ENCODE data around the gene MAB21L3. TPM values are rescaled to one million over a fixed set of nuclear protein-coding genes. Genes with fewer than 3 reads are reported as not detected.

MAB21L3 gene
- total RNA-seq, 1 experiment from 2014 or later, result 2.8 TPM

DNA sequence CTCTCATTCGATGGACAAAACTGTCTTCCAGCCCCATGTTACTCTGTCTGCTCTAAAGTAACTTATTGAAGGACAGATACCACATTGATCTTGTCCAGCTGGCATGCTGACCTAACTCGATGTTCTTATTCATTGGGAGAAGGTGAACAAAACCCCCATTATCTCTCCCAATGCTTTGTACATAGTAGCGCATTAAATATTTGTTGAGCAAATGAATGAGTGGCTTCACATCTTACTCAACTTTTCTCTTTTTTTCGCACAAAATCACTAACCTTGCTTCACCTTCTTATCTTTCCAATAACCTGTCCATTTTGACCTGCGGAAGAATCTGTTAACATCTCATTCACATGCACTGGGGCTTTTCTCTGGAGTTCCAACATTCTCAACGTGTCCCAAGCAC is 18.3 kb downstream of the MAB21L3 start:
- BruUV-seq (replicated peaks), result no TSS peak

DNA sequence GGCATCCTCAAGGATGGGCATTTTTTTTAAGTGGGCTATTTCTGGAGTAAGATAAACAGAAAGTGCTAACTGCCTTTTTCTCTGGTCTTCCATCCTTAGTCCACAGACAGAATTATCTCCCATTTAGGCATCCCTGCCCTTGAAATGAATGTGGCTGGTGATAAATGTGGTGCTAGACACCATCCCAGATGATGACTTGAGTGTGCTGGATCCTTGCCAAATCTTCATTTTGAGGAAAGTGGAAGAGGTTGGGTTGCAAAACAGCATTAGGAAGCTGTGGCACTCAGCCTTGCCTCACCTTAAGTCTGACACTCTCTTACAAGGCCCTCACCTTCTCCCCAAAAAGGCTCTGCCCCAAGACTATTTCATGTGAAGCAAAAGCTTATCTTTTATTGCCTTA is 19.2 kb downstream of the MAB21L3 start:
- BruUV-seq (replicated peaks), result no TSS peak
- DNase-seq (ENCODE audit: unreplicated experiment), result peak; percentile 56
- H3K36me3 Mint-ChIP-seq (ENCODE audit: insufficient read depth, unreplicated experiment), result no peaks in the 10 kb centered on the region
- ChIA-PET CTCF (interaction anchor here (0.6 to 4.4 kb wide), 3 partner anchors 9 to 357 kb away, joined by 3 to 31 read pairs (median 16); no protein-coding TSS in a partner anchor), POLR2A (interaction anchor here (0.6 to 0.7 kb wide), 3 partner anchors 12 to 585 kb away, joined by 3 to 4 read pairs (median 3); no protein-coding TSS in a partner anchor)
- intact Hi-C loops (cut with micrococcal nuclease), result loop anchor here (10.0 kb wide), 1 partner anchor 444 kb away; the partner anchor contains the start of gene CD58
- H3K27me3 Mint-ChIP-seq (ENCODE audit: insufficient read depth, unreplicated experiment), result no peaks in the 10 kb centered on the region
- no peaks in the 10 kb centered on the region for H3K9me3 Mint-ChIP-seq (ENCODE audit: unreplicated experiment)
- TF ChIP-seq, protein P1, sequence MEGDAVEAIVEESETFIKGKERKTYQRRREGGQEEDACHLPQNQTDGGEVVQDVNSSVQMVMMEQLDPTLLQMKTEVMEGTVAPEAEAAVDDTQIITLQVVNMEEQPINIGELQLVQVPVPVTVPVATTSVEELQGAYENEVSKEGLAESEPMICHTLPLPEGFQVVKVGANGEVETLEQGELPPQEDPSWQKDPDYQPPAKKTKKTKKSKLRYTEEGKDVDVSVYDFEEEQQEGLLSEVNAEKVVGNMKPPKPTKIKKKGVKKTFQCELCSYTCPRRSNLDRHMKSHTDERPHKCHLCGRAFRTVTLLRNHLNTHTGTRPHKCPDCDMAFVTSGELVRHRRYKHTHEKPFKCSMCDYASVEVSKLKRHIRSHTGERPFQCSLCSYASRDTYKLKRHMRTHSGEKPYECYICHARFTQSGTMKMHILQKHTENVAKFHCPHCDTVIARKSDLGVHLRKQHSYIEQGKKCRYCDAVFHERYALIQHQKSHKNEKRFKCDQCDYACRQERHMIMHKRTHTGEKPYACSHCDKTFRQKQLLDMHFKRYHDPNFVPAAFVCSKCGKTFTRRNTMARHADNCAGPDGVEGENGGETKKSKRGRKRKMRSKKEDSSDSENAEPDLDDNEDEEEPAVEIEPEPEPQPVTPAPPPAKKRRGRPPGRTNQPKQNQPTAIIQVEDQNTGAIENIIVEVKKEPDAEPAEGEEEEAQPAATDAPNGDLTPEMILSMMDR (IDR thresholded peaks at IDR 0.05; ENCODE audit: unreplicated experiment), result no peak
- no peaks in the 10 kb centered on the region for H3K4me1 Mint-ChIP-seq (ENCODE audit: insufficient read depth, unreplicated experiment)
- H3K27ac Mint-ChIP-seq (ENCODE audit: low read depth, unreplicated experiment), result no peak overlapping the region
- no peak overlapping the region for H3K4me3 Mint-ChIP-seq (ENCODE audit: unreplicated experiment)

More for the DNA sequence above, 18.3 kb downstream of the MAB21L3 start:
- H3K27me3 Mint-ChIP-seq (ENCODE audit: insufficient read depth, unreplicated experiment), result no peaks in the 10 kb centered on the region
- H3K4me3 Mint-ChIP-seq (ENCODE audit: unreplicated experiment), result no peak overlapping the region
- DNase-seq (ENCODE audit: unreplicated experiment), result no peak
- H3K9me3 Mint-ChIP-seq (ENCODE audit: unreplicated experiment), result no peaks in the 10 kb centered on the region
- H3K4me1 Mint-ChIP-seq (ENCODE audit: insufficient read depth, unreplicated experiment), result no peaks in the 10 kb centered on the region
- POLR2A ChIA-PET, result interaction anchor here (0.7 kb wide), 2 partner anchors 13 to 584 kb away, joined by 3 read pairs; no protein-coding TSS in a partner anchor
- H3K36me3 Mint-ChIP-seq (ENCODE audit: insufficient read depth, unreplicated experiment), result no peaks in the 10 kb centered on the region
- TF ChIP-seq, protein P1 (IDR thresholded peaks at IDR 0.05; ENCODE audit: unreplicated experiment), result no peak
- H3K27ac Mint-ChIP-seq (ENCODE audit: low read depth, unreplicated experiment), result no peak overlapping the region
- intact Hi-C loops (cut with micrococcal nuclease), result no loop called here
- CTCF ChIA-PET, result interaction anchor here (1.8 kb wide), 1 partner anchor 9 kb away, joined by 16 read pairs; no protein-coding TSS in a partner anchor

DNA sequence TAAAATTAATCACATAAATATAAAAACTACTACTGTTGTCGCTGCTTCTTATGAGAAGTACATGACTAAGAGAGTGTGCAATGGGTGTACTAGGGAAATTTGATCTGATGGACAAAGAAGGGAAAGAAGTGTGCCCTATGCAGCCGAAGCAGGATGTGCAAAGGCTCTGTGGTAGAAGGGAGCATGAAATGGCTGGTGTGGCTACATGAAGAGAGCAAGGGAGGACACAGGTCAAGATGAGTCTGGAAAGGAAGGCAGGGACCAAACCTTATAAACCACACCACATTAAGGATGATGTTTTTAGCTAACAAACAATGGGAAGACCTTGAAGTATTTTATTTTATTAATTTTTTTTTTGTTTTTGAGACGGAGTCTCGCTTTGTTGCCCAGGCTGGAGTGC is 20.0 kb downstream of the MAB21L3 start:
- Mint-ChIP-seq H3K27me3 (ENCODE audit: insufficient read depth, unreplicated experiment) (no peaks in the 10 kb centered on the region), H3K4me3 (ENCODE audit: unreplicated experiment) (no peak overlapping the region), H3K36me3 (ENCODE audit: insufficient read depth, unreplicated experiment) (no peaks in the 10 kb centered on the region), H3K4me1 (ENCODE audit: insufficient read depth, unreplicated experiment) (no peaks in the 10 kb centered on the region), H3K9me3 (ENCODE audit: unreplicated experiment) (no peaks in the 10 kb centered on the region), H3K27ac (ENCODE audit: low read depth, unreplicated experiment) (no peak overlapping the region)
- no TSS peak for BruUV-seq (replicated peaks)
- intact Hi-C loops (cut with micrococcal nuclease), result loop anchor here (10.0 kb wide), 1 partner anchor 444 kb away; the partner anchor contains the start of gene CD58
- DNase-seq (ENCODE audit: unreplicated experiment), result no peak
- TF ChIP-seq, protein P1 (IDR thresholded peaks at IDR 0.05; ENCODE audit: unreplicated experiment), result no peak
- CTCF ChIA-PET, result interaction anchor here (0.6 to 4.4 kb wide), 8 partner anchors 8 to 443 kb away, joined by 3 to 31 read pairs (median 3); no protein-coding TSS in a partner anchor
- POLR2A ChIA-PET, result interaction anchor here (0.7 to 1.5 kb wide), 6 partner anchors 23 to 929 kb away, joined by 3 to 6 read pairs (median 4); partner anchors contain the start of gene TTF2

DNA sequence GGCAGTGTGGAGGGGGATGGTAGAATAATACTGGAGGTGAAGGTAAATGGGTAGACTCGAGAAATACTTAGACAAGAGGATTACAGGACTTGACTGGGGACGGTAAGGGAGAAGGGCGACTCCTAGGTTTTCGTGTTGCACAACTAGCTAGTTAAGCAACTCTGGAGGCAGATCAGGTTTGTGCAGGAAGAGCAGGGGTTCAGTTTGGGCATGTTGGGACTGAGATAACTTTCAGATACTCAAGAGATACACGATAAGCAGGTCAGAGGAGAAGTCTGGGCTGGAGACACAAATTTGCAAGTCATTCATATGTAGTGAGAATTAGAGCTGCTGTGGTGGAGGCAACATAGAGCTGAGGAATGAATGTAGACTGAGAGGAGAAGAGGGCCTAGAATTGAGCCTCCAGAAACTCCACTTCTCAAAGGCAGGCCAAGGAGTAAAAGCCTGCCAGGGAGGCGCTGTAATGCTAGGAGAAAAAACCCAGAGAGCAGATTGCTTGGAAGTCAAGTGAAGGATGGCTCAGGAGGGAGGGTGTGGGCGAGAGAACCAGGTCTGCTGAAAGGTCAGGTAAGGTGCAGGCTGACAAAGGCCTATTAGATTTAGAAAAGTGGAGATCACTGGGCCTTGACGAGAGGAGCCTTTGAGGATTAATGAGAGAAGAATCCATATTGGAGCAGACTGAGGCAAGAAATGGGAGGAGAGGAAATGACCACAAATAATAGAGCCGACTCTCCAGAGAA is 20.8 kb downstream of the MAB21L3 start:
- TF ChIP-seq, protein P1 (IDR thresholded peaks at IDR 0.05; ENCODE audit: unreplicated experiment), result no peak
- Mint-ChIP-seq H3K4me1 (ENCODE audit: insufficient read depth, unreplicated experiment) (no peaks in the 10 kb centered on the region), H3K27me3 (ENCODE audit: insufficient read depth, unreplicated experiment) (no peaks in the 10 kb centered on the region), H3K9me3 (ENCODE audit: unreplicated experiment) (no peaks in the 10 kb centered on the region), H3K27ac (ENCODE audit: low read depth, unreplicated experiment) (no peak overlapping the region), H3K36me3 (ENCODE audit: insufficient read depth, unreplicated experiment) (no peaks in the 10 kb centered on the region), H3K4me3 (ENCODE audit: unreplicated experiment) (no peak overlapping the region)
- ChIA-PET POLR2A (interaction anchor here (0.5 to 1.5 kb wide), 10 partner anchors 9 to 928 kb away, joined by 3 to 6 read pairs (median 4); partner anchors contain the start of gene TTF2), CTCF (interaction anchor here (0.6 to 4.4 kb wide), 8 partner anchors 11 to 442 kb away, joined by 3 to 31 read pairs (median 3); no protein-coding TSS in a partner anchor)
- intact Hi-C loops (cut with micrococcal nuclease), result loop anchor here (10.0 kb wide), 1 partner anchor 443 kb away; the partner anchor contains the start of gene CD58
- no TSS peak for BruUV-seq (replicated peaks)
- peak; percentile 88 for DNase-seq (ENCODE audit: unreplicated experiment)

All from MCF 10A (cell line).